ENCODE results near the gene EML1.
A peak's percentile ranks its signal among the peaks of the same experiment; 100 is the strongest.

EML1 gene

GRCh38 chr14:99747582-99748330 lies 45.5 kb upstream of the EML1 start:
- DNase-seq: peak; percentile 8
- no peaks in the 10 kb centered on the region for H3K9me3 ChIP-seq
- no peak for TF ChIP-seq CTCF (IDR thresholded peaks at IDR 0.05; ENCODE audit: low read depth, low read length)
- peaks cover 16% of the 10 kb centered on the region for H3K4me1 ChIP-seq
- no peaks in the 10 kb centered on the region for H3K36me3 ChIP-seq
- H3K27me3 ChIP-seq: no peaks in the 10 kb centered on the region
- no peak overlapping the region for H3K4me3 ChIP-seq (ENCODE audit: low read depth, low read length)

GRCh38 chr14:99748529-99748928 lies 44.7 kb upstream of the EML1 start:
- no peak for DNase-seq
- H3K36me3 ChIP-seq: no peaks in the 10 kb centered on the region
- peaks cover 16% of the 10 kb centered on the region for H3K4me1 ChIP-seq
- no peak overlapping the region for H3K4me3 ChIP-seq (ENCODE audit: low read depth, low read length)
- TF ChIP-seq CTCF (IDR thresholded peaks at IDR 0.05; ENCODE audit: low read depth, low read length): no peak
- no peaks in the 10 kb centered on the region for H3K9me3 ChIP-seq
- H3K27me3 ChIP-seq: no peaks in the 10 kb centered on the region

DNA sequence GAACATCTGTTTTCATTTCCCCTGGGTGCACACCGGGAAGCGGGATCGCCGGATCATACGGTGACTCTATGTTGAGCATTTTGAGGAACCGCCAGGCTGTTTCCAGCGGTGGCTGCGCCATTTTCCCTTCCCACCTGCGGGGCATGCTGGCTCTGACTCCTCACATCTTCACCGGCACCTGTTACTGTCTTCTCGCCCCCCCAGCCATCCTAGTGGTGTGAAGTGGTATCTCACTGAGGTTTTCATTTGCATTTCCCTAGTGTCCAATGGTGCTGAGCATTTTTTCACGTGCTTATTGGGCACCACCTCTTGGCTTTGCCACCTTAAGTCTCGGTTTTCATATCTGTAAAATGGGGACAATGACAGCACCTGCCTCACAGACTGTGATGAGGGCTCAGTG lies 44.1 kb upstream of the EML1 start:
- Histone ChIP-seq H3K9me3 (no peaks in the 10 kb centered on the region), H3K36me3 (no peaks in the 10 kb centered on the region), H3K4me1 (peaks cover 16% of the 10 kb centered on the region), H3K4me3 (ENCODE audit: low read depth, low read length) (no peak overlapping the region), H3K27me3 (no peaks in the 10 kb centered on the region)
- TF ChIP-seq CTCF (IDR thresholded peaks at IDR 0.05; ENCODE audit: low read depth, low read length): no peak; the same call in 1 of the 2 replicates
- DNase-seq: peak; percentile 15

GRCh38 chr14:99749763-99750715 lies 43.2 kb upstream of the EML1 start:
- Histone ChIP-seq H3K4me1 (peaks cover 16% of the 10 kb centered on the region), H3K36me3 (no peaks in the 10 kb centered on the region), H3K27me3 (no peaks in the 10 kb centered on the region), H3K4me3 (ENCODE audit: low read depth, low read length) (peak overlapping the region; percentile 34), H3K9me3 (no peaks in the 10 kb centered on the region)
- peak; percentile 31 for TF ChIP-seq CTCF (IDR thresholded peaks at IDR 0.05; ENCODE audit: low read depth, low read length)
- DNase-seq: peak; percentile 51

- no peaks in the 10 kb centered on the region for H3K27me3 ChIP-seq
- H3K4me1 ChIP-seq: peaks cover 16% of the 10 kb centered on the region
- H3K4me3 ChIP-seq (ENCODE audit: low read depth, low read length): no peak overlapping the region
- no peaks in the 10 kb centered on the region for H3K9me3 ChIP-seq
- no peak for TF ChIP-seq CTCF (IDR thresholded peaks at IDR 0.05; ENCODE audit: low read depth, low read length)
- DNase-seq: no peak
- H3K36me3 ChIP-seq: no peaks in the 10 kb centered on the region
These were observed 42.3 kb upstream of the EML1 start for GRCh38 chr14:99750746-99751450.
